Cerebellar cortex (tissue), 1 donor: ENCODE data around the gene ZNF300.
"Not testable (repeated sequence)": the region's sequence is repeated elsewhere in the genome, so short reads cannot be mapped to it uniquely, and the experiment has no call there.

Experiments used
- DNase-seq: peaks from one replicate; pipeline ENCODE4 v3.0.0-alpha.2; 2015; ENCODE audit warnings: low spot score

The ZNF300 gene

DNA sequence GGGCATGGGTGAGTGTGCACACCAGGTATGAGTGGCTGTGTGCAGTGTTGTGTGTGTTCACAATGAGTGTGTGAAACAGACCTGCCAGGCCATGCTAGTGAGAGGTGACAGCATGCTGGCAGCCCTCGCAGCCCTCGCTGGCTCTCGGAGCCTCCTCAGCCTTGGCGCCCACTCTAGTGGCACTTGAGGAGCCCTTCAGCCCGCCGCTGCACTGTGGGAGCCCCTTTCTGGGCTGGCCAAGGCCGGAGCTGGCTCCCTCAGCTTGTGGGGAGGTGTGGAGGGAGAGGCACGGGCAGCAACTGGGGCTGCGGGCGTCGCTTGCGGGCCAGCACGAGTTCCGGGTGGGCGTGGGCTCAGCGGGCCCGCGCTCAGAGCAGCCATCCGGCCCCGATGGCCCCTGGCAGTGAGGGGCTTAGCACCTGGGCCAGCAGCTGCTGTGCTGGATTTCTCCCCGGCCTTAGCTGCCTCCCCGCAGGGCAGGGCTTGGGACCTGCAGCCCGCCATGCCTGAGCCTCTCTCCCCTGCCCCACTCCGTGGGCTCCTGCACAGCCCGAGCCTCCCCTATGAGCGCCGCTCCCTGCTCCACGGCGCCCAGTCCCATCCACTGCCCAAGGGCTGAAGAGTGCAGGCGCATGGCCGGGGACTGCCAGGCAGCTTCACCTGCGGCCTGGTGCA is 59.5 kb downstream of the ZNF300 start:
- DNase-seq = not testable (repeated sequence)
